ENCODE data around the gene NTM. TPM values are rescaled to one million over a fixed set of nuclear protein-coding genes. Genes with fewer than 3 reads are reported as not detected.
"Not testable (repeated sequence)": the region's sequence is repeated elsewhere in the genome, so short reads cannot be mapped to it uniquely, and the experiment has no call there.

NTM gene
- total and polyA plus RNA-seq, 2 donors (not counting 3 experiments of a cell fraction or from before 2014, with no cell fraction given): 1.00 to 1.1 TPM

- TF ChIP-seq GATA2 (IDR thresholded peaks at IDR 0.05; ENCODE audit: insufficient read depth, insufficient read length, low read depth, low read length): no peak
- TF ChIP-seq MYC (IDR thresholded peaks at IDR 0.05; ENCODE audit: low read depth, low read length): no peak
- no peak for TF ChIP-seq MAX (IDR thresholded peaks at IDR 0.05; ENCODE audit: insufficient read depth, insufficient read length)
- no peak for TF ChIP-seq EZH2 (IDR thresholded peaks at IDR 0.05; ENCODE audit: borderline replicate concordance, low read depth, low read length, severe bottlenecking)
- no peak for TF ChIP-seq JUN (IDR thresholded peaks at IDR 0.05; ENCODE audit: borderline replicate concordance, insufficient read depth, insufficient read length, low read depth)
- TF ChIP-seq CTCF (IDR thresholded peaks at IDR 0.05; ENCODE audit: extremely low read depth in 1 of 2, insufficient read depth in 1 of 2, low read depth in 1 of 2, low read length in 2 of 2): no peak
- no peak for TF ChIP-seq FOS (IDR thresholded peaks at IDR 0.05; ENCODE audit: borderline replicate concordance, insufficient read depth, low read length)
- TF ChIP-seq POLR2AphosphoS5 (IDR thresholded peaks at IDR 0.05; ENCODE audit: insufficient read depth, low read depth, low read length): no peak
- TF ChIP-seq POLR2A (IDR thresholded peaks at IDR 0.05; ENCODE audit: low read depth, low read length): no peak
- no TSS peak for BruUV-seq (replicated peaks)
- Histone ChIP-seq H3K27ac (ENCODE audit: insufficient read depth, low read depth, low read length) (no peak overlapping the region), H3K9me3 (replicated peaks; ENCODE audit: control insufficient read depth, insufficient read depth, low read length) (no peaks in the 10 kb centered on the region), H3K4me3 (replicated peaks in 1 of 3; ENCODE audit: insufficient read depth in 1 of 3, low read depth in 1 of 3, low read length in 3 of 3) (no peak overlapping the region), H3K9ac (replicated peaks; ENCODE audit: extremely low read depth, insufficient read depth, low read length) (no peak overlapping the region), H3K79me2 (ENCODE audit: control insufficient read depth, insufficient read depth, low read length) (no peaks in the 10 kb centered on the region), H2AFZ (ENCODE audit: low read depth, low read length) (no peak overlapping the region), H3K36me3 (ENCODE audit: control insufficient read depth in 2 of 2, extremely low read depth in 1 of 2, insufficient read depth in 2 of 2, low read length in 2 of 2) (no peaks in the 10 kb centered on the region), H3K4me1 (ENCODE audit: control insufficient read depth, extremely low read depth, insufficient read depth, low read length) (peaks cover 36% of the 10 kb centered on the region), H3K9me1 (replicated peaks; ENCODE audit: control insufficient read depth, extremely low read depth, insufficient read depth, low read length) (no peaks in the 10 kb centered on the region), H3K4me2 (ENCODE audit: insufficient read depth, low read length) (no peak overlapping the region), H4K20me1 (replicated peaks; ENCODE audit: control insufficient read depth, extremely low read depth, insufficient read depth, low read length) (no peaks in the 10 kb centered on the region), H3K27me3 (ENCODE audit: control insufficient read depth in 2 of 2, insufficient read depth in 2 of 2, low read length in 2 of 2) (no peaks in the 10 kb centered on the region)
- intact Hi-C loops (cut with micrococcal nuclease) (no loop called here), dilution Hi-C loops (cut with MboI; ENCODE audit: extremely low pct_ligation_motif_present, low sequenced_read_pairs) (no loop called here)
- POLR2A ChIA-PET: no interaction called here
- CTCF ChIA-PET: interaction anchor here (1.6 to 2.0 kb wide), 2 partner anchors 58 to 320 kb away, joined by 5 to 8 read pairs; no protein-coding TSS in a partner anchor
- DNase-seq (ENCODE audit: low read depth, low spot score) (no peak), FAIRE-seq (no peak)
Measured at GRCh38 chr11:132068556-132068955, 698.1 kb downstream of the NTM start.

- H4K20me1 ChIP-seq (replicated peaks; ENCODE audit: control insufficient read depth, extremely low read depth, insufficient read depth, low read length); H3K27ac ChIP-seq (ENCODE audit: insufficient read depth, low read depth, low read length); H3K36me3 ChIP-seq (ENCODE audit: control insufficient read depth in 2 of 2, extremely low read depth in 1 of 2, insufficient read depth in 2 of 2, low read length in 2 of 2); DNase-seq (ENCODE audit: low read depth, low spot score); H3K9ac ChIP-seq (replicated peaks; ENCODE audit: extremely low read depth, insufficient read depth, low read length); H3K9me3 ChIP-seq (replicated peaks; ENCODE audit: control insufficient read depth, insufficient read depth, low read length); POLR2A ChIA-PET; FAIRE-seq; H3K9me1 ChIP-seq (replicated peaks; ENCODE audit: control insufficient read depth, extremely low read depth, insufficient read depth, low read length); H3K27me3 ChIP-seq (ENCODE audit: control insufficient read depth in 2 of 2, insufficient read depth in 2 of 2, low read length in 2 of 2); H3K4me2 ChIP-seq (ENCODE audit: insufficient read depth, low read length); H3K4me3 ChIP-seq (replicated peaks in 1 of 3; ENCODE audit: insufficient read depth in 1 of 3, low read depth in 1 of 3, low read length in 3 of 3); intact Hi-C loops (cut with micrococcal nuclease); CTCF ChIA-PET; BruUV-seq (replicated peaks); H2AFZ ChIP-seq (ENCODE audit: low read depth, low read length); H3K79me2 ChIP-seq (ENCODE audit: control insufficient read depth, insufficient read depth, low read length); dilution Hi-C loops (cut with MboI; ENCODE audit: extremely low pct_ligation_motif_present, low sequenced_read_pairs): not testable (repeated sequence)
- peaks cover 42% of the 10 kb centered on the region for H3K4me1 ChIP-seq (ENCODE audit: control insufficient read depth, extremely low read depth, insufficient read depth, low read length)
Measured at GRCh38 chr11:132069593-132069992, 699.2 kb downstream of the NTM start.

GRCh38 chr11:132070907-132071306 is 700.5 kb downstream of the NTM start:
- H3K27me3 ChIP-seq (ENCODE audit: control insufficient read depth in 2 of 2, insufficient read depth in 2 of 2, low read length in 2 of 2); H3K4me2 ChIP-seq (ENCODE audit: insufficient read depth, low read length); H4K20me1 ChIP-seq (replicated peaks; ENCODE audit: control insufficient read depth, extremely low read depth, insufficient read depth, low read length); H2AFZ ChIP-seq (ENCODE audit: low read depth, low read length); BruUV-seq (replicated peaks); H3K79me2 ChIP-seq (ENCODE audit: control insufficient read depth, insufficient read depth, low read length); DNase-seq (ENCODE audit: low read depth, low spot score); H3K4me3 ChIP-seq (replicated peaks in 1 of 3; ENCODE audit: insufficient read depth in 1 of 3, low read depth in 1 of 3, low read length in 3 of 3); POLR2A ChIA-PET; H3K9me1 ChIP-seq (replicated peaks; ENCODE audit: control insufficient read depth, extremely low read depth, insufficient read depth, low read length); H3K36me3 ChIP-seq (ENCODE audit: control insufficient read depth in 2 of 2, extremely low read depth in 1 of 2, insufficient read depth in 2 of 2, low read length in 2 of 2); FAIRE-seq; H3K9me3 ChIP-seq (replicated peaks; ENCODE audit: control insufficient read depth, insufficient read depth, low read length); dilution Hi-C loops (cut with MboI; ENCODE audit: extremely low pct_ligation_motif_present, low sequenced_read_pairs): not testable (repeated sequence)
- intact Hi-C loops (cut with micrococcal nuclease): loop anchor here (5.0 kb wide), 3 partner anchors 41 to 1344 kb away; no protein-coding TSS in a partner anchor
- Histone ChIP-seq H3K27ac (ENCODE audit: insufficient read depth, low read depth, low read length) (peak overlapping the region; percentile 99), H3K4me1 (ENCODE audit: control insufficient read depth, extremely low read depth, insufficient read depth, low read length) (peaks cover 32% of the 10 kb centered on the region), H3K9ac (replicated peaks; ENCODE audit: extremely low read depth, insufficient read depth, low read length) (peak overlapping the region; percentile 70)
- CTCF ChIA-PET: interaction anchor here (3.7 kb wide), 1 partner anchor 56 kb away, joined by 48 read pairs; no protein-coding TSS in a partner anchor

All from endothelial cell of umbilical vein (primary cell).